Fibroblast of mammary gland (primary cell): ENCODE data around the gene NXN.
"Not testable (repeated sequence)": the region's sequence is repeated elsewhere in the genome, so short reads cannot be mapped to it uniquely, and the experiment has no call there.

Experiments used
- DNase-seq: peaks from one replicate; pipeline ENCODE4 v3.0.0-alpha.2; 2010; ENCODE audit warnings: low read depth
- H3K4me3 ChIP-seq: 2 replicates; pipeline ENCODE4 v1.5.1; 2011; ENCODE audit warnings: low read depth, mild to moderate bottlenecking, low read length, moderate library complexity; ENCODE audit not compliant: control insufficient read depth
- TF ChIP-seq, protein P1 (sequence below): conservative IDR thresholded peaks from 2 replicates; pipeline ENCODE4 v1.5.1; 2011; ENCODE audit warnings: low read depth, low read length, inconsistent platforms; ENCODE audit not compliant: control insufficient read depth, insufficient read depth

The NXN gene

DNA sequence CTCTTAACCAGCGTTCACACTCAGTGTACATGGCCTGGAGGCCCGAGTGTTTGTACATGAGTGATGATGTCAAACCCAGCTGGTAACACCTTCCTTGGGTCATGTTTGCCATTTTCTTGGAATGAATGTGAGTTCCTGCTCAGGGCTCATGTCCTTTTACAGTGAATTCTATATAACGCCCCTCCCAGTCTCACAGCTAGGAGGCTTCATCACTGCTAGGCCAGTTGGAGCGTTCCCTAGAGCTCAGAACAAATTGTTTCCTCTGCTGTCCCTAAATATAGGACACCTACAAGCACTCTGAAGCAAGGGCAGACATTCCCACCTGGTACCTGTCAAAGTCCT is 22.8 kb upstream of the NXN start:
- no peak overlapping the region for H3K4me3 ChIP-seq
- TF ChIP-seq, protein P1, sequence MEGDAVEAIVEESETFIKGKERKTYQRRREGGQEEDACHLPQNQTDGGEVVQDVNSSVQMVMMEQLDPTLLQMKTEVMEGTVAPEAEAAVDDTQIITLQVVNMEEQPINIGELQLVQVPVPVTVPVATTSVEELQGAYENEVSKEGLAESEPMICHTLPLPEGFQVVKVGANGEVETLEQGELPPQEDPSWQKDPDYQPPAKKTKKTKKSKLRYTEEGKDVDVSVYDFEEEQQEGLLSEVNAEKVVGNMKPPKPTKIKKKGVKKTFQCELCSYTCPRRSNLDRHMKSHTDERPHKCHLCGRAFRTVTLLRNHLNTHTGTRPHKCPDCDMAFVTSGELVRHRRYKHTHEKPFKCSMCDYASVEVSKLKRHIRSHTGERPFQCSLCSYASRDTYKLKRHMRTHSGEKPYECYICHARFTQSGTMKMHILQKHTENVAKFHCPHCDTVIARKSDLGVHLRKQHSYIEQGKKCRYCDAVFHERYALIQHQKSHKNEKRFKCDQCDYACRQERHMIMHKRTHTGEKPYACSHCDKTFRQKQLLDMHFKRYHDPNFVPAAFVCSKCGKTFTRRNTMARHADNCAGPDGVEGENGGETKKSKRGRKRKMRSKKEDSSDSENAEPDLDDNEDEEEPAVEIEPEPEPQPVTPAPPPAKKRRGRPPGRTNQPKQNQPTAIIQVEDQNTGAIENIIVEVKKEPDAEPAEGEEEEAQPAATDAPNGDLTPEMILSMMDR = no peak
- peak; percentile 72 for DNase-seq

DNA sequence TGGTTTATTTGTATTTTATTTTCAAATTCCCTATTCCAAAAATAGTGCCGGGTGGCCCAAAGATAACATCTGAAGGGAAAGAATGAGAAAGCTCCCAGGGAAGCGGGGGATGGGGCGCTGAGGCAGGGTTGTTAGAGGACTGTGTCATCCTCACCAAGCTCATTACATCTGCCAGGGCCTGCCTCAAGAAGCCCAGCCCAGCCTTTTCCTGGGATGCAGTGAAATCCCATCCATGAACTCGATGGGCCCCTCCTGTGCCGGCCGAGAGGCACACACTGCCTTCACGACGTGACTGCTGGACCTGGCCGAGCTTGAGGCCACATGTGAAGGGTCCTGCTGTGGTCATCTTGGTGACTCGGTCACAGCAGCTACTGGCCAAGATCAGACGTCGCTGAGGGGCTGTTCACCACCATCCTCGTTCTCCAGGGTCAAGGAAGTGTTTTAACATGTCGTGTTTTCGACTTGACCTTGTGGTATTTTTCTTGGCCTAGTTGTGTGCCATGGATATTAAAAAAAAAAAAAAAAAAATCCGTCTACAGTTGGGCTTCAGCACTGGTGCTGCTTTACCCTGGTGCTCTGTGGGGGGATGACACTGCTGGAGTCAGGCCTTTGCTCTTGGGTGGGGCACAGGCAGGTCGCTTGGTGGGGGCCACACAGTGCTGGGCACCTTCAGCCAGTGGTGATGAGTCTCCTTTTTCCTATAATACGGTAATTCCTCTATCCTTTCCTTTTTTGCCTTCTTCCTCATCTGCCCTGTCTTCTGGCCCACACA is 22.2 kb upstream of the NXN start:
- DNase-seq = peak; percentile 71
- TF ChIP-seq, protein P1 = no peak
- H3K4me3 ChIP-seq = no peak overlapping the region

DNA sequence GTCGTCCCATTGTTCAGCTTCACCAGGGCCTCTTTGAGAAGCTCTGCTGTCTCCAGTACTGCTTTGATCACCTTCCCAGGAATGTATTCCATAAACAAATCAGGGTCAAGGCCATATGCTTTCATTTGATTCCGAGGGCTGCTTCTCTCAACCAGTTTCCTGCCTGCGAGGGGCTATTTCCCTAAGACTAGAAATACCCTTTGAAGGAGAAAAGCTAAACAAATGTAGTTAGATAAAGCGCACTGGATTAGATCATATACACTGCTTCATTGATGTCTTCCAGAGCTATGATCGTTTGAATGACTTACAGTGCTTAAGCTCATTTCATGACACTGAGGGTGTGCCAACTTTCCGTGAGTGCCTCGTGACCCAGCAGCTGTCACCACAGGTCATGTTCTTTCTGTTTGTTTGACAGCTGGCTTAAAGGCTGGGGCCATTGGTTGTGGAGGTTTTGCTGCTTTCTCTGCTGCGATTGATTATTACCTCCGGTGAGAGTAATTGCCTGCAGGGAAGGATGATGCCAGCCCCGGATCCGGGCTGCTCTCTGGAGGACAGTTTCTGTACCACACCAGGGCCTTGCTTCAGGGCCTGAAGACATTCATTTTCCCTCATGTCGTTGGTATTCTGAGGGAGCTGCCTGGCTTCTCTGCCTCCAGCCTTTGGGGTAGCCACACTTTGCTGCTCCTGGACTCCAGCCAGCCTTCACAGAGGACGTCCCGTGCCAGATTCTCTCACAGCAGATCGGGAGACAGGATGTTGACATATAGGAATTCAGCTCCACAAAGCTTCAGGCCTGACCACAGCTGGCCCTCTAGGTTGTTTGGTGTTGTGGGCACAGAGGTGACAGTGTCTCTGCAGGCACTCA is 21.3 kb upstream of the NXN start:
- H3K4me3 ChIP-seq = no peak overlapping the region
- DNase-seq = peak; percentile 61
- TF ChIP-seq, protein P1 = no peak

DNA sequence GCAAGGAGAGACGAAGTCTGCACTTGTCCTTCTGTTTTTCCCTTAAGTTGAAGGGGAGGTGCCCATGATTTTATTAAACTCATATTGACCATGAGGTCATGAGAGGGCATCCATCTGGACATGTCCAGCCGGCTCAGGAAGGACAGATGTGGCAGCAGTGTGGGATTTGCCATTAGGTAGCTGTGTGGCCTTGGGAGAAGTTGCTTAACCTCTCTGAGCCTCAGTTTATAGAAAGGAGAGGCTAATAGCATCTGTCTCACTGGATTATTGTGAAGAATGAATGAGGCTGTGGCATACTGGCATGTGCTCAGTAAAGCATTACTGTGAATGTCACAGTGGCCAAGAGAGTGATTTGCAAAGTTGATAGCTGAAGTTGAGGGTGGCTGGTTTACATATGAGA is 18.5 kb upstream of the NXN start:
- TF ChIP-seq, protein P1 = no peak
- H3K4me3 ChIP-seq = peak overlapping the region; percentile 99
- no peak for DNase-seq

DNA sequence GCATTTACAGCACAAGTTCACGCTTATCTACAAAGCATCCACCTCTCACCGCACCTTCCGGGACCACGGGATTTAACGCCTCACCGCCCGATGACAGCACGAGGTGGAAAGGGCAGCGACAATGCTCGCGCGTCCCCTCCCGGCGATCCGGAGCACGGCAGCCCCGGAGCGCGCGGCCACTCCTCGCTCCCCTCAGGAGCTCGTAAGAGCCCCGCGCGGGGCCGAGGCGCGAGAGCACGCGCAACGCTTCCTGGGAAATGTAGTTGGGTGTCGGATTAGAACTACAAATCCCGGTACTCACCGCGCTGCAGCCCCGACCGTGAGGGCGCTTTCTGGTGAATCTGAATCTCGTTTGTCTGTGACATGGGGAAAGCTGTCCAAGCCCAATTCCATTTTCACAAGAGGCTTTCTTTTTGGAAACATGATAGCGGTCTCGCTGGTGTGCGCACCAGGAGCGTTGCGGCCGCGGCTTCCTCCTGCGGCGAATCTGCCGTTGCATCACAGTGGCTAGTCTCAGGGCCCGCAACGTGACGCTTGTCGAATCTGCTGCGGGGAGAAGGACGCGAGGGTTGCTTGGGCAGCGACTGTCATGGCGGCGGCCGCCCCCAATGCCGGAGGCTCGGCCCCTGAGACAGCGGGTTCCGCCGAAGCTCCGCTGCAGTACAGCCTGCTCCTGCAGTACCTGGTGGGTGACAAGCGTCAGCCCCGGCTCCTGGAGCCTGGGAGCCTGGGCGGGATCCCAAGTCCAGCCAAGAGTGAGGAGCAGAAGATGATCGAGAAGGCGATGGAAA is 17.2 kb upstream of the NXN start, which contains the start of gene TIMM22:
Gene TIMM22 (plus strand): TSS at position 576 of the 791 bp plus-strand sequence. CDS start 14 bp downstream, at position 590.
- TF ChIP-seq, protein P1 = peak; percentile 63
- H3K4me3 ChIP-seq = peak within 1 kb of the TSS; percentile 99
- DNase-seq = peak; percentile 97

DNA sequence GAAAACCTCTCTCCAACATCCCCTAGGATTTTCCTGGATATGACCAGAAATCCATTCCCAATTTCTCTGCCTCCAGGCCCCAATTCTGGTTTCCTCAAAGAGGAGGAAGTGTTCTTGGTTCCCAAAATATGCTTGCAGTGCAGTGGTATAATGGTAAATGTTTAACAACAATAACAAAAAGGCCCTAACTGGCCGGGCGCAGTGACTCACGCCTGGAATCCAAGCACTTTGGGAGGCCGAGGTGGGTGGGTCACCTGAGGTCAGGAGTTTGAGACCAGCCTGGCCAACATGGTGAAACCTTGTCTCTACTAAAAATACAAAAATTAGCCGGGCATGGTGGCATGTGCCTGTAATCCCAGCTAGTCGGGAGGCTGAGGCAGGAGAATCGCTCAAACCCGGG is 15.7 kb upstream of the NXN start:
- H3K4me3 ChIP-seq, DNase-seq: not testable (repeated sequence)

DNA sequence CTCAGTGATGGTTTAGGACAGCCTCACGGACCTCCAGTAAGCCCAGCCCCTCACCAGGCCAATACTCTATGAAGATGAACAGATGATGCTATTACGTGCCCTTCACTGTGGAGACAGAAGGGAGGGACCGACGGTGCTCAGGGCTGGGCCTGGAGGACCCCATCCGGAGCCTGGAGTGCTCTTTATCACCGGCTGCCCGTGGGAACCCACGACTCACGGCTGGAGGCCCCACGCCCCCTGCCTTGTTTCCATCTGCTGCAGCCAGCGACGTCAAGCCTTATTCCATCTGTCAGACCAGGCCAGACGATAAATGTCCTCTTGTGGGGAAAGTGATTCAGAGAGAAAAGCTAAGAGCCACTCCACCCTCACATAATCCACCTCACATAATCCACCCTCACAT is 13.4 kb upstream of the NXN start:
- TF ChIP-seq, protein P1 = no peak
- no peak for DNase-seq
- no peak overlapping the region for H3K4me3 ChIP-seq
